Keratinocyte (primary cell): ENCODE results near the gene FAF1. TPM values are rescaled to one million over a fixed set of nuclear protein-coding genes. Genes with fewer than 3 reads are reported as not detected.

ENCODE experiments used
- DNase-seq: peaks from one replicate; pipeline ENCODE4 v3.0.0-alpha.2; 2011; ENCODE audit warnings: low read depth, missing footprints, low spot score
- FAIRE-seq: peaks from 2 replicates; lab custom pipeline; 2011; peaks lifted over from hg19 to GRCh38; lab: Jason Lieb, UNC
- H2AFZ ChIP-seq: 2 replicates; pipeline ENCODE4 v1.6.0; 2012; ENCODE audit warnings: low read length, control low read depth, inconsistent platforms; ENCODE audit not compliant: control insufficient read depth
- H3K27ac ChIP-seq: 2 replicates; pipeline ENCODE4 v1.5.1; 2011; ENCODE audit warnings: low read length; ENCODE audit not compliant: control insufficient read depth, insufficient read depth
- H3K27me3 ChIP-seq: 3 replicates; pipeline ENCODE4 v1.6.0; 2011; ENCODE audit warnings: low read length; ENCODE audit not compliant: control insufficient read depth, insufficient read depth; ENCODE audit errors: extremely low read depth
- H3K36me3 ChIP-seq, 2 experiments: 2 replicates in 1 of 2; 3 replicates in 1 of 2; pipeline ENCODE4 v1.5.1; 2011; ENCODE audit warnings: low read length in 2 of 2, mild to moderate bottlenecking in 1 of 2; ENCODE audit not compliant: control insufficient read depth in 2 of 2, insufficient read depth in 2 of 2; ENCODE audit errors: extremely low read depth in 1 of 2
- H3K4me1 ChIP-seq: 3 replicates; pipeline ENCODE4 v1.5.1; 2011; ENCODE audit warnings: low read length; ENCODE audit not compliant: control insufficient read depth, insufficient read depth; ENCODE audit errors: extremely low read depth
- H3K4me2 ChIP-seq: 3 replicates; pipeline ENCODE4 v1.6.0; 2011; ENCODE audit warnings: low read depth, low read length; ENCODE audit not compliant: control insufficient read depth, insufficient read depth; ENCODE audit errors: extremely low read depth
- H3K4me3 ChIP-seq, 3 experiments: fragments of 200-600 bp in 1 of 3; sonication (generic) in 1 of 3; 2 replicates in 2 of 3; 3 replicates in 1 of 3; pipeline ENCODE4 v1.5.1; 2011 to 2016; ENCODE audit warnings: low read length in 3 of 3, mild to moderate bottlenecking in 3 of 3, control low read depth in 2 of 3, inconsistent platforms in 1 of 3, low read depth in 1 of 3, mixed read lengths in 1 of 3, mixed run types in 1 of 3, moderate library complexity in 1 of 3; ENCODE audit not compliant: control insufficient read depth in 2 of 3, insufficient read depth in 2 of 3; ENCODE audit errors: extremely low read depth in 1 of 3
- H3K79me2 ChIP-seq: 2 replicates; pipeline ENCODE4 v1.6.0; 2012; ENCODE audit warnings: low read length; ENCODE audit not compliant: control insufficient read depth, insufficient read depth
- H3K9ac ChIP-seq: 3 replicates; pipeline ENCODE4 v1.6.0; 2011; ENCODE audit warnings: low read length; ENCODE audit not compliant: control insufficient read depth, insufficient read depth; ENCODE audit errors: extremely low read depth
- H3K9me1 ChIP-seq: 3 replicates; pipeline ENCODE4 v1.6.0; 2011; ENCODE audit warnings: low read length; ENCODE audit not compliant: control insufficient read depth, insufficient read depth; ENCODE audit errors: extremely low read depth
- H3K9me3 ChIP-seq: 2 replicates; pipeline ENCODE4 v1.5.1; 2012; ENCODE audit warnings: low read depth, low read length; ENCODE audit not compliant: control insufficient read depth
- H4K20me1 ChIP-seq: 3 replicates; pipeline ENCODE4 v1.6.0; 2011; ENCODE audit warnings: low read length; ENCODE audit not compliant: control insufficient read depth, insufficient read depth; ENCODE audit errors: extremely low read depth
- CTCF ChIP-seq, 3 experiments: IDR thresholded peaks in 1 of 3; conservative IDR thresholded peaks in 1 of 3; optimal IDR thresholded peaks in 1 of 3; 2 replicates in 2 of 3; 3 replicates in 1 of 3; pipeline versions ENCODE3 to v1.5.1; 2011; ENCODE audit warnings: low read length in 3 of 3, mild to moderate bottlenecking in 3 of 3, moderate library complexity in 2 of 3, control low read depth in 1 of 3, inconsistent platforms in 1 of 3; ENCODE audit not compliant: insufficient read depth in 2 of 3; ENCODE audit errors: extremely low read depth in 1 of 3
- EZH2 ChIP-seq: IDR thresholded peaks from one replicate; pipeline ENCODE4 v1.6.1; 2012; ENCODE audit warnings: inconsistent platforms, mild to moderate bottlenecking, low read length, moderate library complexity
- dilution Hi-C: fragments of 300-500 bp; cut with MboI; formaldehyde crosslinking; loops from one replicate; pipeline ENCODE4 v1.7.0; 2020; ENCODE audit warnings: low sequenced_read_pairs; ENCODE audit not compliant: extremely low pct_ligation_motif_present
- polyA plus RNA-seq, 5 experiments: library from polyadenylated mRNA; depleted of rRNA in 3 of 5; stranded (reverse) in 3 of 5; stranded (forward) in 1 of 5; unstranded in 1 of 5; fragments of >200 nt; gene quantifications; 1 replicate in 1 of 5; 2 replicates in 3 of 5; 3 replicates in 1 of 5; pipeline versions ENCODE4 v1.2.1 to v1.2.3, GENCODE V29; 2011 to 2012; ENCODE audit warnings: missing spikeins in 2 of 5, low read depth in 1 of 5, low replicate concordance in 1 of 5

The FAF1 gene
- polyA plus RNA-seq, 1 donor (not counting 4 experiments of a cell fraction or from before 2014, with no cell fraction given): 33.1 TPM

- dilution Hi-C loops: no loop called here
- no peak overlapping the region for H3K4me3 ChIP-seq
- H3K27ac ChIP-seq: no peak overlapping the region
- FAIRE-seq (no peak), DNase-seq (no peak)
- H3K27me3 ChIP-seq: peaks cover 98% of the 10 kb centered on the region
- H3K79me2 ChIP-seq: no peaks in the 10 kb centered on the region
- H3K4me2 ChIP-seq: no peak overlapping the region
- H3K9me3 ChIP-seq: no peaks in the 10 kb centered on the region
- no peak overlapping the region for H3K9ac ChIP-seq
- H4K20me1 ChIP-seq: peaks cover 5% of the 10 kb centered on the region
- TF ChIP-seq CTCF (optimal IDR thresholded peaks at IDR 0.05 in 1 of 3, IDR thresholded peaks at IDR 0.05 in 1 of 3, conservative IDR thresholded peaks at IDR 0.05 in 1 of 3; ENCODE audit: extremely low read depth in 1 of 3, insufficient read depth in 2 of 3, low read length in 3 of 3): no peak
- TF ChIP-seq EZH2: no peak
- H3K36me3 ChIP-seq: no peaks in the 10 kb centered on the region
- no peak overlapping the region for H2AFZ ChIP-seq
- no peaks in the 10 kb centered on the region for H3K9me1 ChIP-seq
- H3K4me1 ChIP-seq: no peaks in the 10 kb centered on the region
Measured at GRCh38 chr1:50417946-50418599, 542.0 kb downstream of the FAF1 start.

- Histone ChIP-seq H3K27me3 (peaks cover 98% of the 10 kb centered on the region), H3K4me1 (no peaks in the 10 kb centered on the region)
Measured at GRCh38 chr1:50417507-50417906, 542.6 kb downstream of the FAF1 start.

More at GRCh38 chr1:50417507-50417906, 542.6 kb downstream of the FAF1 start:
- TF ChIP-seq CTCF (optimal IDR thresholded peaks at IDR 0.05 in 1 of 3, IDR thresholded peaks at IDR 0.05 in 1 of 3, conservative IDR thresholded peaks at IDR 0.05 in 1 of 3; ENCODE audit: extremely low read depth in 1 of 3, insufficient read depth in 2 of 3, low read length in 3 of 3) (no peak), EZH2 (peak; percentile 16)
- DNase-seq: no peak
- no peak overlapping the region for H3K9ac ChIP-seq
- no peak overlapping the region for H2AFZ ChIP-seq
- no peaks in the 10 kb centered on the region for H3K9me1 ChIP-seq
- no peak for FAIRE-seq
- dilution Hi-C loops: no loop called here
- H3K4me2 ChIP-seq: no peak overlapping the region
- no peaks in the 10 kb centered on the region for H3K9me3 ChIP-seq
- H3K4me3 ChIP-seq: no peak overlapping the region
- no peak overlapping the region for H3K27ac ChIP-seq
- peaks cover 5% of the 10 kb centered on the region for H4K20me1 ChIP-seq
- no peaks in the 10 kb centered on the region for H3K79me2 ChIP-seq
- no peaks in the 10 kb centered on the region for H3K36me3 ChIP-seq
